ENCODE measurements around the gene PSME2. TPM values are rescaled to one million over a fixed set of nuclear protein-coding genes. Genes with fewer than 3 reads are reported as not detected.

The PSME2 gene
- total and polyA plus RNA-seq, 2 experiments from 2014 or later: 75.5 to 189 TPM

GRCh38 chr14:24177041-24177825 lies 30.8 kb upstream of the PSME2 start:
- no peak for DNase-seq (ENCODE audit: low spot score)
- no peak overlapping the region for H3K27ac ChIP-seq
- no peak overlapping the region for H3K4me2 ChIP-seq
- no peak for TF ChIP-seq CTCF (IDR thresholded peaks at IDR 0.05; ENCODE audit: poor library complexity)
- TF ChIP-seq EZH2phosphoT487 (IDR thresholded peaks at IDR 0.05; ENCODE audit: low read depth, severe bottlenecking, unreplicated experiment): no peak
- TF ChIP-seq EZH2 (IDR thresholded peaks at IDR 0.05; ENCODE audit: borderline replicate concordance): no peak
- H3K4me1 ChIP-seq (ENCODE audit: insufficient read depth): peaks cover 5% of the 10 kb centered on the region
- H2AFZ ChIP-seq: no peak overlapping the region
- no peaks in the 10 kb centered on the region for H3K9me2 ChIP-seq (replicated peaks; ENCODE audit: insufficient read depth)
- WGBS (ENCODE audit: low lambda C conversion rate, missing lambda C conversion rate): 97% methylated on average over 12 of the region's 12 CpGs
- peaks cover 25% of the 10 kb centered on the region for H3K79me2 ChIP-seq
- no peaks in the 10 kb centered on the region for H3K27me3 ChIP-seq
- peaks cover 2% of the 10 kb centered on the region for H3K36me3 ChIP-seq (replicated peaks; ENCODE audit: insufficient read depth, low read depth)
- H4K20me1 ChIP-seq (ENCODE audit: insufficient read depth, poor library complexity, severe bottlenecking): no peaks in the 10 kb centered on the region
- H3K4me3 ChIP-seq: no peak overlapping the region
- H3K9me3 ChIP-seq (ENCODE audit: low read depth): no peaks in the 10 kb centered on the region

- Histone ChIP-seq H3K9me2 (replicated peaks; ENCODE audit: insufficient read depth) (no peaks in the 10 kb centered on the region), H3K27me3 (no peaks in the 10 kb centered on the region), H3K4me2 (no peak overlapping the region), H3K36me3 (replicated peaks; ENCODE audit: insufficient read depth, low read depth) (peaks cover 2% of the 10 kb centered on the region), H3K27ac (no peak overlapping the region), H4K20me1 (ENCODE audit: insufficient read depth, poor library complexity, severe bottlenecking) (no peaks in the 10 kb centered on the region), H3K79me2 (peaks cover 27% of the 10 kb centered on the region), H3K9me3 (ENCODE audit: low read depth) (no peaks in the 10 kb centered on the region), H2AFZ (no peak overlapping the region), H3K4me1 (ENCODE audit: insufficient read depth) (peaks cover 5% of the 10 kb centered on the region), H3K4me3 (no peak overlapping the region)
- DNase-seq (ENCODE audit: low spot score): no peak
- no peak for TF ChIP-seq EZH2phosphoT487 (IDR thresholded peaks at IDR 0.05; ENCODE audit: low read depth, severe bottlenecking, unreplicated experiment)
- TF ChIP-seq CTCF (IDR thresholded peaks at IDR 0.05; ENCODE audit: poor library complexity): no peak
- no peak for TF ChIP-seq EZH2 (IDR thresholded peaks at IDR 0.05; ENCODE audit: borderline replicate concordance)
- 97% methylated on average over 5 of the region's 5 CpGs for WGBS (ENCODE audit: low lambda C conversion rate, missing lambda C conversion rate)
These were observed 30.2 kb upstream of the PSME2 start for GRCh38 chr14:24176599-24176998.

GRCh38 chr14:24172871-24173281 lies 26.5 kb upstream of the PSME2 start:
- peak overlapping the region; percentile 81 for H3K4me2 ChIP-seq
- DNase-seq (ENCODE audit: low spot score): no peak
- H2AFZ ChIP-seq: no peak overlapping the region
- peak overlapping the region; percentile 11 for H3K4me3 ChIP-seq
- H3K4me1 ChIP-seq (ENCODE audit: insufficient read depth): peaks cover 5% of the 10 kb centered on the region
- 75% methylated on average over 20 of the region's 20 CpGs for WGBS (ENCODE audit: low lambda C conversion rate, missing lambda C conversion rate)
- no peaks in the 10 kb centered on the region for H3K9me3 ChIP-seq (ENCODE audit: low read depth)
- no peaks in the 10 kb centered on the region for H4K20me1 ChIP-seq (ENCODE audit: insufficient read depth, poor library complexity, severe bottlenecking)
- H3K9me2 ChIP-seq (replicated peaks; ENCODE audit: insufficient read depth): no peaks in the 10 kb centered on the region
- peaks cover 2% of the 10 kb centered on the region for H3K36me3 ChIP-seq (replicated peaks; ENCODE audit: insufficient read depth, low read depth)
- H3K79me2 ChIP-seq: peaks cover 27% of the 10 kb centered on the region
- H3K27ac ChIP-seq: peak overlapping the region; percentile 71
- H3K27me3 ChIP-seq: no peaks in the 10 kb centered on the region
- TF ChIP-seq EZH2 (IDR thresholded peaks at IDR 0.05; ENCODE audit: borderline replicate concordance): no peak
- no peak for TF ChIP-seq CTCF (IDR thresholded peaks at IDR 0.05; ENCODE audit: poor library complexity)
- no peak for TF ChIP-seq EZH2phosphoT487 (IDR thresholded peaks at IDR 0.05; ENCODE audit: low read depth, severe bottlenecking, unreplicated experiment)

Measured in hepatocyte (in vitro differentiated cells).